Heart left ventricle (tissue), 13 donors: ENCODE measurements around the gene DHRS3.

Experiments
- POLR2A ChIP-seq, 2 donors: fragments of 450-650 bp; IDR thresholded peaks; one replicate each; pipeline ENCODE4 v1.6.1; 2017; ENCODE audit warnings: antibody characterized with exemption in 2 of 2, mild to moderate bottlenecking in 2 of 2, moderate library complexity in 2 of 2
- TF ChIP-seq, protein P1 (sequence below), 12 donors: fragments of 200-600 bp; sonication (generic) in 4 of 12; IDR thresholded peaks; one replicate each; pipeline versions ENCODE4 v1.5.0 to v1.8.0; 2018 to 2022; ENCODE audit warnings: antibody characterized with exemption in 12 of 12, mild to moderate bottlenecking in 5 of 12
- donor health status: ischemic (EF 13 %, LVEDD 7.1; RV severe dilation, severe dysfunction).
- donor health status: DM: no; HTN: yes; CAD: no.
- donor health status: DM: no; HTN: no; CAD: no.
- donor health status: ischemic (EF 25% LVEDD 6.9; RV normal size, moderate dysfunction).
- donor health status: ischemic (EF 25% LVEDD 5.7; RV mildly dilated, moderate dysfunction).
- donor health status: ischemic (EF 35%, LVEDD 5.7; RV mildly dilated, moderate dysfunction).
- donor health status: nonischemic (EF 11% LVEDD 7.7; RV severe dilation, severe dysfunction).
- donor health status: DM: yes; HTN: yes; CAD: no.
- donor health status: PGD.
- donor health status: ischemic (EF 29% LVEDD 5.4; RV normal size, mild dysfunction).
- donor health status: nonischemic (EF 23%, LVEDD 6.1; RV moderate dilation, normal function).

DNA sequence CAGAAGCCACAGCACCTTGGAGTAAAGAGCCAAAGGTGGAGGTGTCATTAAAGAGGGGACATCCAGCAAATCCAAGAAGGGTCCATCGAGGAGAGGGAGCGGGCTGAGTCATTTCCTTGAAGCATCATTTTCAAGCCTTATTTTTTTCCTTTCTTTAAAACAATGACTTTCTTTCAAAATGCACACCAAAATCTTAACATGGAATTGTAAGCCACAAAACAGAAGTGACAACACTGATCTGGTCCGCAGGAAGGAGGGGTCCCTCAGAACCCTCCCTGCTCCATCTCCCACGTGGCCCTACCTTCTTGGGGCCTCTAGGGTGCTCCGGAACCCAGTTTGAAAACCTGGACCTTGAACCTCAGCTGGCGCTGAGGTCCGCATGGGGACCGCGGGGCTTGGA lies 14.8 kb downstream of the DHRS3 start:
- TF ChIP-seq, protein P1, sequence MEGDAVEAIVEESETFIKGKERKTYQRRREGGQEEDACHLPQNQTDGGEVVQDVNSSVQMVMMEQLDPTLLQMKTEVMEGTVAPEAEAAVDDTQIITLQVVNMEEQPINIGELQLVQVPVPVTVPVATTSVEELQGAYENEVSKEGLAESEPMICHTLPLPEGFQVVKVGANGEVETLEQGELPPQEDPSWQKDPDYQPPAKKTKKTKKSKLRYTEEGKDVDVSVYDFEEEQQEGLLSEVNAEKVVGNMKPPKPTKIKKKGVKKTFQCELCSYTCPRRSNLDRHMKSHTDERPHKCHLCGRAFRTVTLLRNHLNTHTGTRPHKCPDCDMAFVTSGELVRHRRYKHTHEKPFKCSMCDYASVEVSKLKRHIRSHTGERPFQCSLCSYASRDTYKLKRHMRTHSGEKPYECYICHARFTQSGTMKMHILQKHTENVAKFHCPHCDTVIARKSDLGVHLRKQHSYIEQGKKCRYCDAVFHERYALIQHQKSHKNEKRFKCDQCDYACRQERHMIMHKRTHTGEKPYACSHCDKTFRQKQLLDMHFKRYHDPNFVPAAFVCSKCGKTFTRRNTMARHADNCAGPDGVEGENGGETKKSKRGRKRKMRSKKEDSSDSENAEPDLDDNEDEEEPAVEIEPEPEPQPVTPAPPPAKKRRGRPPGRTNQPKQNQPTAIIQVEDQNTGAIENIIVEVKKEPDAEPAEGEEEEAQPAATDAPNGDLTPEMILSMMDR (IDR thresholded peaks at IDR 0.05) = no peak
- TF ChIP-seq POLR2A (IDR thresholded peaks at IDR 0.05) = no peak
